ENCODE measurements around the gene PTCH2.

DNA sequence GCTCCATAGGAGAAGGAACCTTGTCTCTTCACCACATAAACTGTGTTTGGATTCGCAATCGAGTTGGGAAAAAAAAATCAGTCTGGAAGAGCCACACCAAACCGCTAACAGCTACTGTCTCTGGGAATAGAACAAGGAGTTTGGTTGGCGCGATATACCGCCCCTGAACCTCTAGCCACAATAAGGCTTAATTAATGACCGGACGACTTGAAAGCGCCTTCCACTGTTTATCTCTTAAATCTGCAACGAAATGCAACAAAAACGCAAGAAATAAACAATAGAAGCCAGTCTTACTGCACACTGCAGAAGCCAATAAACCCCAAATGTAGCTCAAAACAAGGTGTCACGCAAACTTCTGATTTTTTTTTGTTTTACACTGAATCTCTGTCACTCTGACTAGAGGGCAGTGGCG is 23.9 kb downstream of the PTCH2 start:
- TF ChIP-seq, protein P1, sequence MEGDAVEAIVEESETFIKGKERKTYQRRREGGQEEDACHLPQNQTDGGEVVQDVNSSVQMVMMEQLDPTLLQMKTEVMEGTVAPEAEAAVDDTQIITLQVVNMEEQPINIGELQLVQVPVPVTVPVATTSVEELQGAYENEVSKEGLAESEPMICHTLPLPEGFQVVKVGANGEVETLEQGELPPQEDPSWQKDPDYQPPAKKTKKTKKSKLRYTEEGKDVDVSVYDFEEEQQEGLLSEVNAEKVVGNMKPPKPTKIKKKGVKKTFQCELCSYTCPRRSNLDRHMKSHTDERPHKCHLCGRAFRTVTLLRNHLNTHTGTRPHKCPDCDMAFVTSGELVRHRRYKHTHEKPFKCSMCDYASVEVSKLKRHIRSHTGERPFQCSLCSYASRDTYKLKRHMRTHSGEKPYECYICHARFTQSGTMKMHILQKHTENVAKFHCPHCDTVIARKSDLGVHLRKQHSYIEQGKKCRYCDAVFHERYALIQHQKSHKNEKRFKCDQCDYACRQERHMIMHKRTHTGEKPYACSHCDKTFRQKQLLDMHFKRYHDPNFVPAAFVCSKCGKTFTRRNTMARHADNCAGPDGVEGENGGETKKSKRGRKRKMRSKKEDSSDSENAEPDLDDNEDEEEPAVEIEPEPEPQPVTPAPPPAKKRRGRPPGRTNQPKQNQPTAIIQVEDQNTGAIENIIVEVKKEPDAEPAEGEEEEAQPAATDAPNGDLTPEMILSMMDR (IDR thresholded peaks at IDR 0.05) = no peak
- no peak for TF ChIP-seq POLR2A (IDR thresholded peaks at IDR 0.05)

Data from Peyer's patch (tissue), 4 donors.